ENCODE results near the gene USP47.

Gene USP47

GRCh38 chr11:11963067-11963466 lies 121.3 kb downstream of the USP47 start:
- no peak for DNase-seq (ENCODE audit: insufficient read length, low spot score)
- FAIRE-seq = no peak

GRCh38 chr11:11963842-11964773 lies 122.3 kb downstream of the USP47 start:
- DNase-seq (ENCODE audit: insufficient read length, low spot score) (no peak), FAIRE-seq (no peak)

- DNase-seq (ENCODE audit: insufficient read length, low spot score) = no peak
- no peak for FAIRE-seq
These were observed 123.0 kb downstream of the USP47 start for GRCh38 chr11:11964774-11965150.

GRCh38 chr11:11965192-11965591 lies 123.4 kb downstream of the USP47 start:
- FAIRE-seq (no peak), DNase-seq (ENCODE audit: insufficient read length, low spot score) (no peak)

- DNase-seq (ENCODE audit: insufficient read length, low spot score) = no peak
- FAIRE-seq = no peak
These were observed 124.0 kb downstream of the USP47 start for GRCh38 chr11:11965656-11966353.

GRCh38 chr11:11966354-11966741 lies 124.6 kb downstream of the USP47 start:
- DNase-seq (ENCODE audit: insufficient read length, low spot score) = no peak
- no peak for FAIRE-seq

- FAIRE-seq = no peak
These were observed 125.3 kb downstream of the USP47 start for GRCh38 chr11:11966826-11967668.

GRCh38 chr11:11967669-11968510 lies 126.1 kb downstream of the USP47 start:
- DNase-seq (ENCODE audit: insufficient read length, low spot score) (no peak), FAIRE-seq (no peak)

More at GRCh38 chr11:11966826-11967668, 125.3 kb downstream of the USP47 start:
- DNase-seq (ENCODE audit: insufficient read length, low spot score) = peak; percentile 72

GRCh38 chr11:11968511-11969280 lies 126.9 kb downstream of the USP47 start:
- FAIRE-seq (no peak), DNase-seq (ENCODE audit: insufficient read length, low spot score) (no peak)

GRCh38 chr11:11969380-11970215 lies 127.8 kb downstream of the USP47 start:
- no peak for FAIRE-seq

GRCh38 chr11:11970556-11970955 lies 128.8 kb downstream of the USP47 start:
- DNase-seq (ENCODE audit: insufficient read length, low spot score) (no peak), FAIRE-seq (no peak)

More at GRCh38 chr11:11969380-11970215, 127.8 kb downstream of the USP47 start:
- DNase-seq (ENCODE audit: insufficient read length, low spot score) = no peak

- FAIRE-seq = no peak
These were observed 130.3 kb downstream of the USP47 start for GRCh38 chr11:11971906-11972547.

GRCh38 chr11:11972730-11973341 lies 131.1 kb downstream of the USP47 start:
- DNase-seq (ENCODE audit: insufficient read length, low spot score) = no peak
- no peak for FAIRE-seq

More at GRCh38 chr11:11971906-11972547, 130.3 kb downstream of the USP47 start:
- DNase-seq (ENCODE audit: insufficient read length, low spot score) = no peak

- DNase-seq (ENCODE audit: insufficient read length, low spot score) (no peak), FAIRE-seq (no peak)
These were observed 131.6 kb downstream of the USP47 start for GRCh38 chr11:11973361-11973800.

- DNase-seq (ENCODE audit: insufficient read length, low spot score) (no peak), FAIRE-seq (no peak)
These were observed 132.1 kb downstream of the USP47 start for GRCh38 chr11:11973866-11974265.

- FAIRE-seq = peak; percentile 13
- DNase-seq (ENCODE audit: insufficient read length, low spot score) = no peak
These were observed 133.7 kb downstream of the USP47 start for GRCh38 chr11:11975201-11976092.

Data from HTR-8/SVneo (cell line).